Endothelial cell of umbilical vein (primary cell): ENCODE measurements around the gene ING2. TPM values are rescaled to one million over a fixed set of nuclear protein-coding genes. Genes with fewer than 3 reads are reported as not detected.

Source experiments
- BruUV-seq: library from RNA; stranded (reverse); fragments of 400-500 nt; replicated peaks from 2 replicates; lab custom pipeline; 2021; lab: Mats Ljungman, UMichigan
- CTCF ChIA-PET: fragments of 300-600, 350-600 bp; sonication (Branson Sonifier 250); formaldehyde crosslinking; loops from one replicate; lab custom pipeline; 2021; ENCODE audit warnings: antibody characterized with exemption, inconsistent platforms; lab: Charles Lee
- POLR2A ChIA-PET: fragments of 300-600, 350-600 bp; sonication (Branson Sonifier 250); formaldehyde crosslinking; loops from one replicate; lab custom pipeline; 2021; ENCODE audit warnings: antibody characterized with exemption, inconsistent platforms; lab: Charles Lee
- DNase-seq: peaks from one replicate; pipeline ENCODE4 v3.0.0-alpha.2; 2011; ENCODE audit warnings: low read depth, low spot score
- FAIRE-seq: peaks from 2 replicates; lab custom pipeline; 2011; peaks lifted over from hg19 to GRCh38; lab: Jason Lieb, UNC
- H2AFZ ChIP-seq: 2 replicates; pipeline ENCODE4 v1.6.0; 2012; ENCODE audit warnings: low read depth, low read length, control low read depth, inconsistent platforms
- H3K27ac ChIP-seq: 2 replicates; pipeline ENCODE4 v1.5.1; 2011; ENCODE audit warnings: low read depth, mild to moderate bottlenecking, control low read depth, low read length, moderate library complexity; ENCODE audit not compliant: insufficient read depth
- H3K27me3 ChIP-seq, 2 experiments: 2 replicates each; pipeline versions ENCODE4 v1.6.0 to v1.6.1; 2011; ENCODE audit warnings: low read length in 2 of 2, mixed read lengths in 1 of 2; ENCODE audit not compliant: control insufficient read depth in 2 of 2, insufficient read depth in 2 of 2
- H3K36me3 ChIP-seq, 2 experiments: 2 replicates in 1 of 2; 3 replicates in 1 of 2; pipeline ENCODE4 v1.5.1; 2011; ENCODE audit warnings: low read length in 2 of 2, mild to moderate bottlenecking in 1 of 2, moderate library complexity in 1 of 2; ENCODE audit not compliant: control insufficient read depth in 2 of 2, insufficient read depth in 2 of 2; ENCODE audit errors: extremely low read depth in 1 of 2
- H3K4me1 ChIP-seq: 3 replicates; pipeline ENCODE4 v1.5.1; 2011; ENCODE audit warnings: mild to moderate bottlenecking, low read length; ENCODE audit not compliant: control insufficient read depth, insufficient read depth; ENCODE audit errors: extremely low read depth
- H3K4me2 ChIP-seq: 2 replicates; pipeline ENCODE4 v1.6.1; 2011; ENCODE audit warnings: low read length, control low read depth, mixed read lengths; ENCODE audit not compliant: insufficient read depth
- H3K4me3 ChIP-seq, 3 experiments: fragments of 200-600 bp in 1 of 3; sonication (generic), shearing (Covaris generic) in 1 of 3; replicated peaks in 1 of 3; 2 replicates each; pipeline ENCODE4 v1.5.1; 2011 to 2016; ENCODE audit warnings: control low read depth in 3 of 3, low read length in 3 of 3, mild to moderate bottlenecking in 2 of 3, inconsistent platforms in 1 of 3, low read depth in 1 of 3, moderate library complexity in 1 of 3; ENCODE audit not compliant: insufficient read depth in 1 of 3
- H3K79me2 ChIP-seq: 2 replicates; pipeline ENCODE4 v1.6.0; 2012; ENCODE audit warnings: low read length, inconsistent platforms; ENCODE audit not compliant: control insufficient read depth, insufficient read depth
- H3K9ac ChIP-seq: replicated peaks from 2 replicates; pipeline ENCODE3; 2011; ENCODE audit warnings: low read length, control low read depth; ENCODE audit not compliant: insufficient read depth; ENCODE audit errors: extremely low read depth
- H3K9me1 ChIP-seq: replicated peaks from 3 replicates; pipeline ENCODE4 v1.6.0; 2011; ENCODE audit warnings: mild to moderate bottlenecking, low read length; ENCODE audit not compliant: control insufficient read depth, insufficient read depth; ENCODE audit errors: extremely low read depth
- H3K9me3 ChIP-seq: replicated peaks from 2 replicates; pipeline ENCODE4 v1.5.1; 2012; ENCODE audit warnings: low read length, inconsistent platforms; ENCODE audit not compliant: control insufficient read depth, insufficient read depth
- H4K20me1 ChIP-seq: replicated peaks from 2 replicates; pipeline ENCODE3; 2011; ENCODE audit warnings: mild to moderate bottlenecking, low read length; ENCODE audit not compliant: control insufficient read depth, insufficient read depth; ENCODE audit errors: extremely low read depth
- CTCF ChIP-seq, 2 donors: IDR thresholded peaks; 1 replicate in 1 of 2; 2 replicates in 1 of 2; pipeline ENCODE4 v1.5.1; 2011; ENCODE audit warnings: low read length in 2 of 2, mild to moderate bottlenecking in 2 of 2, moderate library complexity in 2 of 2, control low read depth in 1 of 2, inconsistent platforms in 1 of 2, low read depth in 1 of 2; ENCODE audit not compliant: insufficient read depth in 1 of 2; ENCODE audit errors: extremely low read depth in 1 of 2
- EZH2 ChIP-seq: IDR thresholded peaks from 2 replicates; pipeline ENCODE4 v1.6.1; 2012; ENCODE audit warnings: borderline replicate concordance, low read depth, mild to moderate bottlenecking, moderate library complexity, low read length, inconsistent platforms; ENCODE audit not compliant: severe bottlenecking
- FOS ChIP-seq: IDR thresholded peaks from 2 replicates; pipeline ENCODE4 v1.6.1; 2011; ENCODE audit warnings: mild to moderate bottlenecking, low read length, moderate library complexity, borderline replicate concordance; ENCODE audit not compliant: insufficient read depth
- GATA2 ChIP-seq: IDR thresholded peaks from 2 replicates; pipeline ENCODE4 v1.7.0; 2011; ENCODE audit warnings: low read depth, mild to moderate bottlenecking, moderate library complexity, mixed read lengths, low read length; ENCODE audit not compliant: insufficient read length, insufficient read depth
- JUN ChIP-seq: IDR thresholded peaks from 2 replicates; pipeline ENCODE4 v1.6.1; 2011; ENCODE audit warnings: borderline replicate concordance, low read depth; ENCODE audit not compliant: insufficient read length, insufficient read depth
- MAX ChIP-seq: IDR thresholded peaks from 2 replicates; pipeline ENCODE4 v1.6.1; 2011; ENCODE audit not compliant: insufficient read depth, insufficient read length
- MYC ChIP-seq: IDR thresholded peaks from one replicate; pipeline ENCODE4 v1.6.1; 2011; ENCODE audit warnings: mild to moderate bottlenecking, low read depth, low read length
- POLR2A ChIP-seq: IDR thresholded peaks from 2 replicates; pipeline ENCODE4 v1.6.1; 2012; ENCODE audit warnings: low read depth, mild to moderate bottlenecking, control low read depth, low read length
- POLR2AphosphoS5 ChIP-seq: IDR thresholded peaks from 2 replicates; pipeline ENCODE4 v1.6.1; 2012; ENCODE audit warnings: low read depth, mild to moderate bottlenecking, control low read depth, low read length, moderate library complexity; ENCODE audit not compliant: insufficient read depth
- dilution Hi-C: fragments of 300-500 bp; cut with MboI; formaldehyde crosslinking; loops from one replicate; pipeline ENCODE4 v1.15.0; 2019; ENCODE audit warnings: low sequenced_read_pairs; ENCODE audit not compliant: extremely low pct_ligation_motif_present
- intact Hi-C: fragments of 100-400 bp; cut with micrococcal nuclease; formaldehyde crosslinking; loops from one replicate; pipeline ENCODE4 v1.10.0; 2022
- polyA plus RNA-seq, 4 experiments: library from polyadenylated mRNA; depleted of rRNA in 3 of 4; stranded (reverse) in 3 of 4; unstranded in 1 of 4; fragments of >200 nt; gene quantifications; 2 replicates each; pipeline versions ENCODE4 v1.2.1 to v1.2.3, GENCODE V29; 2011 to 2012; ENCODE audit warnings: missing spikeins in 1 of 4
- total RNA-seq: library from RNA; stranded (reverse); gene quantifications from 2 replicates; pipeline ENCODE4 v1.2.3, GENCODE V29; 2021

ING2 gene
- total and polyA plus RNA-seq, 2 donors (not counting 3 experiments of a cell fraction or from before 2014, with no cell fraction given), result 2.7 to 8.4 TPM

GRCh38 chr4:183508697-183509335 lies 4.0 kb downstream of the ING2 start:
- no peak for TF ChIP-seq JUN
- no peak for TF ChIP-seq MYC
- no peak for TF ChIP-seq EZH2
- no peak for TF ChIP-seq FOS
- no peak for TF ChIP-seq CTCF (IDR thresholded peaks at IDR 0.05; ENCODE audit: extremely low read depth in 1 of 2, insufficient read depth in 1 of 2, low read depth in 1 of 2, low read length in 2 of 2)
- TF ChIP-seq POLR2A, result no peak
- no peak for TF ChIP-seq POLR2AphosphoS5
- no peak for TF ChIP-seq GATA2
- no peak for TF ChIP-seq MAX
- intact Hi-C loops, result loop anchor here (10.0 kb wide), 4 partner anchors 414 to 1696 kb away; partner anchors contain the start of genes CFAP97, SNX25 and WWC2
- POLR2A ChIA-PET, result no interaction called here

More at GRCh38 chr4:183508697-183509335, 4.0 kb downstream of the ING2 start:
- Histone ChIP-seq H2AFZ (no peak overlapping the region), H4K20me1 (no peaks in the 10 kb centered on the region), H3K9me1 (no peaks in the 10 kb centered on the region), H3K27me3 (no peaks in the 10 kb centered on the region), H3K4me2 (no peak overlapping the region), H3K27ac (no peak overlapping the region), H3K79me2 (peaks cover 21% of the 10 kb centered on the region), H3K4me1 (no peaks in the 10 kb centered on the region), H3K9ac (no peak overlapping the region), H3K36me3 (peaks cover 0 to 5% of the 10 kb centered on the region in 2 experiments), H3K9me3 (no peaks in the 10 kb centered on the region), H3K4me3 (no peak overlapping the region)
- dilution Hi-C loops, result no loop called here
- CTCF ChIA-PET, result interaction anchor here (1.0 kb wide), 2 partner anchors 31 to 39 kb away, joined by 3 read pairs; no protein-coding TSS in a partner anchor
- FAIRE-seq (no peak), DNase-seq (no peak)
- BruUV-seq, result no TSS peak
